SK-MEL-5 (cell line): ENCODE measurements around the gene NBAS. TPM values are rescaled to one million over a fixed set of nuclear protein-coding genes. Genes with fewer than 3 reads are reported as not detected.
A peak's percentile ranks its signal among the peaks of the same experiment; 100 is the strongest.

Source experiments
- DNase-seq: peaks from one replicate; pipeline ENCODE4 v3.0.0-alpha.2; 2016; ENCODE audit warnings: low read depth, low spot score
- in situ Hi-C: cut with HindIII; loops from 2 replicates; pipeline ENCODE4 v1.10.0; 2016; ENCODE audit warnings: low sequenced_read_pairs, high pct_unique_total_duplicates, low pct_unique_long_range_greater_than_20kb
- total RNA-seq: library from RNA; depleted of rRNA; stranded (reverse); fragments of >200 nt; shearing (Covaris generic); gene quantifications from 2 replicates; pipeline ENCODE4 v1.2.3, GENCODE V29; 2014

NBAS gene
- total RNA-seq, 1 experiment from 2014 or later: 59.4 TPM

- in situ Hi-C loops: no loop called here
- peak; percentile 8 for DNase-seq
These were observed 390.9 kb downstream of the NBAS start for GRCh38 chr2:15170070-15170775.

GRCh38 chr2:15169326-15170069 lies 391.6 kb downstream of the NBAS start:
- in situ Hi-C loops: no loop called here
- DNase-seq: peak; percentile 66

GRCh38 chr2:15168116-15168515 lies 393.0 kb downstream of the NBAS start:
- in situ Hi-C loops: no loop called here
- no peak for DNase-seq

DNA sequence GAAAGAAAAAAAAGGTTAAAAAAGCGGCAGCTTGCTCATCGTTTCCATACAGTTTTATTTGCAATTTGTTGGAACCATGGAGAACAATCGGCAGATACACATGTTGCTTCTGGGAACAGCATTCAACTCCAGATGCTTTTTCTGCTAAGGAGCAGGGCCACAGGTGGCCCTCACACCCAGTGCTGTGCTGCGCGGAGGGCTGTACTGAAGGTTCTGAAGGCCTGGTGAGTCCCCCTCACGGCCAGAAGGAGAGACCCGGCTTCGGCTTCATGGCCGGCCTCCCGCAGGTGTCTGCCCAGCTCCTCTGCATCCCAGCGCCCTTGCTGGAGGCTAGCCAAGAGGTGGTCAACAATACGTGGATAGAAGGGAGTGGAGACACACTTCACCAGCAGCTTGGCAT lies 394.3 kb downstream of the NBAS start:
- DNase-seq: no peak
- in situ Hi-C loops: no loop called here

DNA sequence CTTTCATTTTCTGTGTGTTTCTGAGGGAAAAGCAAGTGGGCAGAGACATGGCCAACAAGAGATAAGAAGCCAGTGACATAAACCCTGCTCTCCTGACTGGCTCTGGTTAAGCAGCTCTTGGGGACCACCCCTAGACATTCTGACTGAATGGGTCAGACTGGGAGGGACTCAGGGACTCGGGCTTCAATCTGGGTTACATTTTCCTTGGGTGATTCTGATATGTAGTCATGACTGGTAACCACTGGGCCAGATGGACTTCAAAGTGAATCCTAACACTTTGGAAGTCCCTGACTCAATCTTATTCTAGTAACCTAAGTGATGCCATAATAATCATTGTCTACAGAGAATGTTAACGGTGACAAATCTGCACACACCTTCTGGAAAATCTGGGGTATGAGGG lies 397.8 kb downstream of the NBAS start:
- in situ Hi-C loops: no loop called here
- DNase-seq: no peak

GRCh38 chr2:15162620-15163019 lies 398.5 kb downstream of the NBAS start:
- in situ Hi-C loops: no loop called here
- DNase-seq: no peak

DNA sequence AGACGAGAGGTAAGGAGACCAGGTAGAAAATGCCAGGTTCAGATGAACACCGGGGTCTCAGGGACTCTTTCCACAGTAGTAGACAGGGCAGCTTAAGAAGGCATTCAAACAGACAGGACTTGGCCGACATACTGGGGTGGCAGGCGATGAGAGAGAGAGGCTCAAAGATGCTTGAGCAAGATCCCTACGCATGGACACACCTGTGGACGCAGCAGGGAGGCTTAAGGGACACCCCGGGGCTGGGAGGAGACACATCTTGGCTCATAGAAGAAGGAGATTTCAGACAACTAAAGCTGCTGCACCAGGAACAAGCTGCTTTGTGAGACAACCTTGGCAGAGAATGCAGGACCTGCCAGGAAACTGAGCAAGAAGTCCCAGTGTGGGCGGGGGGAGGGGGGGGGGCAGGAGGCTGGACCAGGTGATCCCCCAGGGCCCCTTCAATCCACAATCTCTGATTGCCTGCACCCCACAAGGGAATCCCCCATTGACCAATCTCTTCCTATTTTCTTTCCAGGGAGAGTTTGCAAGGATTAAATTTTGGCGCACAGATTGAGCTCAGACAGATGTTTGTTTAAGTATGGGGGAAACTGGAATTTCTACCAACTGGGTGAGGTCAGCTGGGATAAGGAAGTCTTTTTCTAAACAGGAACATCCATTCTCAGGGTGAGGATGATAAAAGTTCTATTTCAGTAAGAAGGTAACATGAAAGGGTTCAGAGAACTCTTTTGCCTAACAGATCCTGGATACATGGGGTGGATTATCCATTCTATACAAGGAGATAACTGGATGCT lies 400.7 kb downstream of the NBAS start:
- in situ Hi-C loops: no loop called here
- DNase-seq: no peak

GRCh38 chr2:15159751-15160177 lies 401.4 kb downstream of the NBAS start:
- in situ Hi-C loops: no loop called here
- DNase-seq: peak; percentile 80

GRCh38 chr2:15159206-15159605 lies 401.9 kb downstream of the NBAS start:
- DNase-seq: no peak

DNA sequence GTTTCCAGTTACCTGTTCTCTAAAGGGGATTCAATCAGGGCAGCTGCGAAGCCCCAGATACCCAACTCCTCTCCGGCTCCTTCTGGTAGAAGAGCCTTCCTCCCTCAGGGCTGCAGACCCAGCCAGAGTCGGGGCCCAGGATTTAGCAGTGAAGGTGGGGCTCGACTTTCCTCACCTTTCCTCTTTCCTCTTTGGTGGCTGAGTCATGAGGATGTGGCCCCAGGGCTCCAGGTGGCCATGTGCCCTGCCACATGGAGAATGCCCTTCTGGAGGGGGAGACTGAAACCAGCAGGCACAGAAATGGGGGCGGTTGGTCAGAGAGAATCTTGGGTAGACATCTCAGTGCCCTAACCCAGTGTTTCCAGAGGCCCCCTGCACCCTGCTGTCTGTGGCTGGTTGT lies 402.6 kb downstream of the NBAS start:
- DNase-seq: no peak

More at GRCh38 chr2:15159206-15159605, 401.9 kb downstream of the NBAS start:
- in situ Hi-C loops: no loop called here

DNA sequence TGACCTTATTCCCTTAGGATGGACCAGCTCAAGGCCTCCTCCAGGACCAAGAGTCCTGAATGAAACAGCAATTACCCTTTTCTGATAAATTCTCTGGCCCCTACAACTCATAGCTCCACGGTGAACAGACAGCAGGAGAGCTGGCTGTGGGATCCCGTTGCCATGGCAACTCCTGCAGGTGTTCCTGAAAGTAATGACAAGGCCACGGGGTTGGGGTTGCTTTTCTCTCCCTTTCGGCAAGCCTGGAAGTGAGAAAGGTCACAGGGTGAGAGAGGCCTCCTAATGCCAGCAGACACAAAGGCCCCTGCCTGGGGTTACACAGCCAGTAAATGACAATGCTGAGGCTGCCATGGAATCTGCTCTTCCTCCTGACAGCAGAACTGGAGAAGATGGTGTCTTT lies 403.0 kb downstream of the NBAS start:
- DNase-seq: no peak
- in situ Hi-C loops: no loop called here

More for the DNA sequence above, 402.6 kb downstream of the NBAS start:
- in situ Hi-C loops: no loop called here

DNA sequence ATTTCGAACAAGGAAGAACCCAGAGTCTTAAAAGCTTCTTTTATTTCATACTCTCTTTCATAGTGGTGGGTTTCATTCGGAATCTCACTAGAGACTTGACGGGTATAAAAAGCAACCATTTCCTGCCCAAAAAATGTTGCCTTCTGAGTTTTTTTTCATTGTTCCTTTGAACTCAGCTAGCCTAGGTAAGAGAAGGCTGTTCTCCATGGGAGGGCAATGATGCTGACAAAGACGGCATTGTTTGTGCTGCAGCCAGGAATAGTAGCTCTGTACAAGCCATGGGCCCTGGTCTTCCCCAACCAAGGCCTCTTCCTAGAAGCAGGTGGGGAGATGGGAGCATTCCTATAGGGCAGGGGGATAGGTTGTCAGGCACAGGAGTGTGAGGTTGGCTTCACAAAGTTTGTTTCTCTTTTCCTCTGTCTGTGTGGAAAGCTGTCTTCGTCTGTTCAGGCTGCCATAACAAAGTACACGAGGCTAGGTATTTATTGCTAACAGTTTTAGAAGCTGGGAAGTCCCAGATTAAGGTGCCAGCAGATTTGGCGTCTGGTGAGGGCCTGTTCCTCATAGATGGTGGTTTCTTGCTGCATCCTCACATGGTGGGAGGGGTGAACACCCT lies 405.1 kb downstream of the NBAS start:
- in situ Hi-C loops: no loop called here

GRCh38 chr2:15154297-15154696 lies 406.8 kb downstream of the NBAS start:
- DNase-seq: no peak
- in situ Hi-C loops: no loop called here

More for the DNA sequence above, 405.1 kb downstream of the NBAS start:
- no peak for DNase-seq

- no peak for DNase-seq
- in situ Hi-C loops: no loop called here
These were observed 408.8 kb downstream of the NBAS start for GRCh38 chr2:15152382-15152781.

DNA sequence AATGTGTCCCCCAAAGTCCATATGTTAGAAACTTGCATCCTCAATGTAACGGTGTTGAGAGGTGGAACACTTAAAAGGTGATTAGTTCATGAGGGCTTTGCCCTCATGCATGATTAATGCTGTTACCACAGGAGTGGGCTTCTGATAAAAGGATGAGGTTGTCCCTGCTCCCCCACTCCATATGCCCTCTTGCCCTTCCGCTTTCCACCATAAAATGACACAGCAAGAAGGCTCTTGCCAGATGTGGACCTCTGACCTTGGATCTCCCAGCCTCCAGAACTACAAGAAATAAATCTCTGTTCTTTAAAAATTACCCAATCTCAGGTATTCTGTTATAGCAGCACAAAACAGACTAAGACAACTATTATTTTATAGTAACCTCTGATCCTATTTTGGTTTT lies 412.1 kb downstream of the NBAS start:
- no peak for DNase-seq
- in situ Hi-C loops: no loop called here

GRCh38 chr2:15147591-15147990 lies 413.5 kb downstream of the NBAS start:
- no peak for DNase-seq
- in situ Hi-C loops: no loop called here

DNA sequence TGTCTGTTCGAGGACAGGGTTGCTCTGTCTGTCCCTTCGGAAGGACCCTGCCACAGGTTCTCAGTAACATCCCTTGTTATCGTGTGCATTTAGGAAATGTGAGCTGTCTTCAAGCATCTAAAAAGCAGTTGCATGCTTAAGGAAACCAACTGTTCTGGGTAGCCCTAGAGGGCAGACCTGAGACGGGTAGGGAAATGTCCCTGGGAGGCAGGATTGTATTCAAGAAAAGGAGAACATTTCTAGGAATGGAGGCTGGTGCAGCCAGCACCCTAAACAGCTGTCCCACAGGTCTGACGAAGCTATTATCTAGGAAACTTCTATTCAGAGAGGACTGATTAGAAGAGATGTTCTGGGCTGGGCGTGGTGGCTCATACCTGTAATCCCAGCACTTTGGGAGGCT lies 414.2 kb downstream of the NBAS start:
- peak; percentile 21 for DNase-seq
- in situ Hi-C loops: no loop called here

- in situ Hi-C loops: no loop called here
- no peak for DNase-seq
These were observed 415.2 kb downstream of the NBAS start for GRCh38 chr2:15145919-15146318.
